NCI-H226 (cell line): ENCODE results near the gene GUCA2A.
"Not testable (repeated sequence)": the region's sequence is repeated elsewhere in the genome, so short reads cannot be mapped to it uniquely, and the experiment has no call there.

Experiments used
- DNase-seq: peaks from one replicate; pipeline ENCODE4 v3.0.0-alpha.2; 2015

Gene GUCA2A, protein sequence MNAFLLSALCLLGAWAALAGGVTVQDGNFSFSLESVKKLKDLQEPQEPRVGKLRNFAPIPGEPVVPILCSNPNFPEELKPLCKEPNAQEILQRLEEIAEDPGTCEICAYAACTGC

DNA sequence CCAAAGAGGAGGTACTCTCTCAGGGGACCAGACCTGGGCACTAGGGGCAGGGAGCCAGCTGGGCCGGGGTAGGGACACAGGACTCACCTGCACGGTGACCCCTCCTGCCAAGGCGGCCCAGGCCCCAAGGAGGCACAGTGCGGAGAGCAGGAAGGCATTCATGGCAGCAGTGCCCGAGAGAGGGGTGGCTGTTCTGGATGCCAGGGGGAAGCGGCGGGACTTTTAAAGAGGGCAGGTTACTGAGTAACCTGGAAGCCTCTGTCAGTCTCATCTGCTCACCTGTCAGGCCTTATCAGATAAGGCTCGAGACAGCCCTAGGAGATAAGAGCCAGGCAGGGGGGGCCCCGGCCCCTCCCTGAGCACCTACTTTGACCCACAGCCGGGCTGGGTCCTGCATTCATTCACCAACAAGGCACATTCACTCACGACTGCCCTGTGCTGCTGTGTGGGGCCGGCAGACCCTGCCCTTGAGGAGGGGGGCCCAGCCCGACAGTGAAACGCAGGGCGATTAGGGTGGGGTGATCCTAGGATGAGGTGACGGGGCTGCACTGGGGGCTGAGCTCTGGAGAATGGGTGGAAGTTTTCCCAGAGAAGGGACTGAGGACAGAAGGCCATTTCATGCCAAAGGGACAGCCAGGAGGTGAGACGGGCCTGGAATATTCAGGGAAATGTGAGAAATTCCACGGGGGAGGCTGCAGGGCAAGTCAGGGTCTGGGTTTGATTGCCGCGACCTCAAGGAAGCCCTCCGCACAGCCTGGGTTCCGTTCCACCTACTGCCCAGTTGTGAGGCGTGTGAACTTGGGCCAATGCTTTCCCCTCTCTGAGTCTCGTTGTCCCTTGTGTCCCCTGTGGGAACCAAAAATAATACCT, at the start of gene GUCA2A:
GUCA2A (minus strand) TSS at position 195 of the 870 bp plus-strand sequence; CDS start at position 162, 33 bp downstream.
- DNase-seq: no peak

DNA sequence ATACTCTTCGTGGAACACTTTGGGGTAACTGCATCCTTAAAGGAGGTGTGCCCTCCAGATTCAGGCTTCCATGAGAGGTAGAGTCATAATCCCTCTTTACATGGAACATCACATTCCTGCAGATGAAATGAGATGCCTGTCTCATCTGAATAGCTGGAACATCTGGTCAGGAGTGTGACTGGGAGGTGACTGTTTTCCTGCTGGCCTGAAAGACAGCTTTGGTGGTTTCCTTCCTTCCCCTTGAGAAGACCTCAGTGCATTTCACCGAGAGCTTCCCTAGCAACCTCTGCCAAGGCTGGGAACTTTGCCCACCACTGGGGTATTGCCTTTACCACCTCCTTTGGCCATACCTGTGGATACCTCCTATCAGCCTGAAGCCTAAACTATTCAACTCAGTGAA, 46.7 kb upstream of the GUCA2A start:
- no peak for DNase-seq

DNA sequence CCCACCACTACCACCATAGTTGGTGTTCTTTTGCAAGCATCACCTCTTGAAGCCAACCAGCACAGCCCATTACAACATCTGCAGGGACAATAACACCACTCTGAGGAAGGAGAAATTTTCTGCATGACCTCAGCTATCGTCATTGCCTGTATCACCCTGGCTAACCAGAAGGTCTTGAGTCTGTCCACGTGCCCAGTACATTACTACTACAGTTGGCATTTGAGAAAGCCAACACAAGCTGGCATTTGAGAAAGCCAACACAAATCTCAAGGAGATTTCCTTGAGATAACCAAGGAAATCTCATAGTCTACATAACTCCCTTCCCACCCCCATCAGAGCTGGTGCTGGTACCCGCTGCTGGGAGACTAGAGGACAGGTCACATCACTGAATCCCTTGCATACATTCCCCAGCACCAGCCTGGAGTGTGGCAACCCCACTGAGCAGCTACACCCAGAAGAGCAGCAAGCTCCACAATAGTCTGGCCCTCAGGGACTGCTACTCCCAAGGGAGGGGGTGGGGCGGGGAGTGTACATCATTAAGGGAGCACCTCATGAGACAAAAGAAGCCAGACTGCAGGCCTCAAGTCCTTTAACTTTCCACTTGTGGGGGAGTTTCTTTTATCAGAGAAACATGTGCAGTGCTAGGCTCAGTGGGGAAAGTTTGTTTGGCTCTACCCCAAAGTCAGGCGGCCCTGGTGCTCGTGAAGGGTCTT, 46.0 kb upstream of the GUCA2A start:
- peak; percentile 40 for DNase-seq

- peak; percentile 73 for DNase-seq
These were observed 45.1 kb upstream of the GUCA2A start for GRCh38 chr1:42209526-42210251.

- DNase-seq: not testable (repeated sequence)
These were observed 42.4 kb upstream of the GUCA2A start for GRCh38 chr1:42206930-42207329.

- DNase-seq: no peak
These were observed 41.6 kb upstream of the GUCA2A start for GRCh38 chr1:42206164-42206563.

- DNase-seq: no peak
These were observed 37.4 kb upstream of the GUCA2A start for GRCh38 chr1:42201986-42202385.

GRCh38 chr1:42198251-42198650, 33.7 kb upstream of the GUCA2A start:
- no peak for DNase-seq

- DNase-seq: peak; percentile 33
These were observed 31.3 kb upstream of the GUCA2A start for GRCh38 chr1:42195841-42196240.

DNA sequence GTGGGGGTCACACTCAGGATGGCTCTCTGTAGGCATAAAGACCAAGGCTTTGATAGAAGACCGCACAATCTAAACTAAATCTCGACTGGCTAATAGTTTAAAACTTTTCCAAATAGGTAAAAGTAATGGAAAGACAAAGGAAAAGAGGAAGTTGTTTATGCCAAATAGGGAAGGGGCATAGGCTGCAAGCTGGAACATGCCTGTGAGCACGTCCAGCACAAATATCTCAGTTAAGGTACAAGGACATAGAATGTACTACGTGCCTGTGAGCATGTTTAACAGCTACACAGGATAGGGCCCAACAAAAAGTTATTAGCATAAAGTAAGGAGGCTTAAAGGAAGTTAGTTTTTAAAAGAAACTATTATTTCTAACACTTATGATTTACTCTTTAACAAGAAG, 27.6 kb upstream of the GUCA2A start:
- no peak for DNase-seq

- no peak for DNase-seq
These were observed 26.8 kb upstream of the GUCA2A start for GRCh38 chr1:42191319-42191718.

- no peak for DNase-seq
These were observed 25.6 kb upstream of the GUCA2A start for GRCh38 chr1:42189931-42190853.

GRCh38 chr1:42186152-42186551, 21.6 kb upstream of the GUCA2A start:
- peak; percentile 56 for DNase-seq

GRCh38 chr1:42184616-42185015, 20.1 kb upstream of the GUCA2A start:
- DNase-seq: no peak

- DNase-seq: no peak
These were observed 19.4 kb upstream of the GUCA2A start for GRCh38 chr1:42183957-42184268.

- no peak for DNase-seq
These were observed 18.8 kb upstream of the GUCA2A start for GRCh38 chr1:42183210-42183956.

GRCh38 chr1:42181687-42182086, 17.1 kb upstream of the GUCA2A start:
- DNase-seq: no peak

DNA sequence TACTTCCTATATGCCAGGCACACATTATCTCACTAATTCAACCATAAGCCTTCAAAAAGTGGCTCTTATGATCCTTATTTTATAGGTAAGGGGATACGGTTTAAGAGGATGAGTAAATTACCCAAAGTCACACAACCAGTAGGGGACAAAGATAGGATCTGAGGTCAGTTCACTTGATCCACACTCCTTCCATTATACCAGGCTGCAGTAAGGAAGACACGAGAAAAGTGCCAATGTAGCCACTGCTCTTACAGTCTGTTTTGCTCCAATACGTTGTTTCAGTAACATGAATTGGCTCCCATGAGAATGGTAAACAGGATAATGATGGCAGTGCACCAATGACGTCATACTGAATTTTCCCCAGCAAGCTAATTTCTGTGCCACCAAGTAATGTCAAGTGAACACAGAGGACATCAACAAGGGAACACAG, 15.4 kb upstream of the GUCA2A start:
- no peak for DNase-seq

DNA sequence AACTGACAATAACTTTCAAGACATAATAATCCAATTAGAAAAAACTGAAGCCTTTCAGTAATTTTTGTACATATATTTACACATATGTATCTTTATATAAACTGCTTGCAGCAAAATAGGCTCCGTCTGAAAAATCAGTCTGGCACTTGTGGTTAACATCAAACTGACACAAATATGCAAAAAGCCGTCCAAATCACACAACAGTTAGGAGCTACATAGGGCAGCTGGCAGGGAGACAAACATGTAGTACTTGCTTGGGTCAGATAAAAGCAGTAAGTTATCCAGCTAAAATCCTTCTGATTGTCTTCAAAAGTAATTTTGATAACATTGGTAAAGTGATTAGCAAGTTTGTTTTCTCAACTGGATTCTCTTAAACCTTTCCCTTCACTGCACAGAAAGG, 14.7 kb upstream of the GUCA2A start:
- DNase-seq: peak; percentile 51

DNA sequence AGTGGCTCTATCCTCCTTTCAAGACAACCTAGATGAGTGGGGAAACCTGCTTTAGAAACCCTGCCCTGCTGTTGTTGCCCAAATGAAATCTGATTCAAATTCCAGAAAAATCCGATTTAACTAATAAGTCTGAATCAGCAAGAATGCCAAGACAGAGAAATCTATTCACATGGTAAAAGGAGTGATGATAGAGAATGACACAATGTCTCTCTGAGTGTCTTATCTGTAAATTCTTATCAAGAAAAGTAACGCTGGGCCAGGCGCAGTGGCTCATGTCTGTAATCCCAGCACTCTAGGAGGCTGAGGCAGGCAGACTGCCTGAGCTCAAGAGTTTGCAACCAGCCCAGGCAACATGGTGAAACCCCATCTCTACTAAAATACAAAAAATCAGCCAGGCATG, 13.7 kb upstream of the GUCA2A start:
- DNase-seq: peak; percentile 76

- DNase-seq: peak; percentile 72
These were observed 13.0 kb upstream of the GUCA2A start for GRCh38 chr1:42177541-42177981.
